ENCODE data around the gene FBF1. TPM values are rescaled to one million over a fixed set of nuclear protein-coding genes. Genes with fewer than 3 reads are reported as not detected.
A peak's percentile ranks its signal among the peaks of the same experiment; 100 is the strongest.
"Not testable (repeated sequence)": the region's sequence is repeated elsewhere in the genome, so short reads cannot be mapped to it uniquely, and the experiment has no call there.

FBF1 gene
- total RNA-seq, 1 donor from 2014 or later, result 6.3 TPM

GRCh38 chr17:75876938-75877751, 63.7 kb downstream of the FBF1 start:
- peak overlapping the region; percentile 96 for H3K27ac ChIP-seq (ENCODE audit: low read depth, low read length)
- peaks cover 0 to 11% (median 5%) of the 10 kb centered on the region in 3 donors for H3K36me3 ChIP-seq (ENCODE audit: control insufficient read depth in 3 of 3, insufficient read depth in 3 of 3, low read length in 3 of 3)
- no peaks in the 10 kb centered on the region for H3K27me3 ChIP-seq (ENCODE audit: control insufficient read depth in 3 of 3, insufficient read depth in 3 of 3, low read length in 3 of 3)
- peak overlapping the region; percentile 87 to 90 (median 87) for H3K9ac ChIP-seq (ENCODE audit: low read depth in 1 of 3, low read length in 3 of 3)
- peaks cover 51 to 73% (median 60%) of the 10 kb centered on the region in 3 donors for H3K4me1 ChIP-seq (ENCODE audit: control insufficient read depth in 3 of 3, insufficient read depth in 3 of 3, low read length in 3 of 3)
- peak overlapping the region; percentile 79 to 84 (median 79) for H3K4me3 ChIP-seq (ENCODE audit: low read length in 3 of 3)
- no peaks in the 10 kb centered on the region for H3K9me3 ChIP-seq (ENCODE audit: control insufficient read depth in 3 of 3, low read length in 3 of 3)

- peak overlapping the region; percentile 81 to 90 (median 87) for H3K9ac ChIP-seq (ENCODE audit: low read depth in 1 of 3, low read length in 3 of 3)
- H3K27ac ChIP-seq (ENCODE audit: low read depth, low read length), result peak overlapping the region; percentile 96
- peaks cover 51 to 73% (median 60%) of the 10 kb centered on the region in 3 donors for H3K4me1 ChIP-seq (ENCODE audit: control insufficient read depth in 3 of 3, insufficient read depth in 3 of 3, low read length in 3 of 3)
- H3K27me3 ChIP-seq (ENCODE audit: control insufficient read depth in 3 of 3, insufficient read depth in 3 of 3, low read length in 3 of 3), result no peaks in the 10 kb centered on the region
- peaks cover 0 to 11% (median 5%) of the 10 kb centered on the region in 3 donors for H3K36me3 ChIP-seq (ENCODE audit: control insufficient read depth in 3 of 3, insufficient read depth in 3 of 3, low read length in 3 of 3)
- H3K4me3 ChIP-seq (ENCODE audit: low read length in 3 of 3), result peak overlapping the region; percentile 79 to 84 (median 79)
- H3K9me3 ChIP-seq (ENCODE audit: control insufficient read depth in 3 of 3, low read length in 3 of 3), result no peaks in the 10 kb centered on the region
Observed at GRCh38 chr17:75876190-75876937, 64.5 kb downstream of the FBF1 start.

- H3K9me3 ChIP-seq (ENCODE audit: control insufficient read depth in 3 of 3, low read length in 3 of 3), result no peaks in the 10 kb centered on the region
- peaks cover 0 to 11% (median 5%) of the 10 kb centered on the region in 3 donors for H3K36me3 ChIP-seq (ENCODE audit: control insufficient read depth in 3 of 3, insufficient read depth in 3 of 3, low read length in 3 of 3)
- peak overlapping the region; percentile 79 to 84 (median 79) for H3K4me3 ChIP-seq (ENCODE audit: low read length in 3 of 3)
- no peaks in the 10 kb centered on the region for H3K27me3 ChIP-seq (ENCODE audit: control insufficient read depth in 3 of 3, insufficient read depth in 3 of 3, low read length in 3 of 3)
- peak overlapping the region; percentile 52 to 87 (median 81) for H3K9ac ChIP-seq (ENCODE audit: low read depth in 1 of 3, low read length in 3 of 3)
- peak overlapping the region; percentile 96 for H3K27ac ChIP-seq (ENCODE audit: low read depth, low read length)
- peaks cover 52 to 73% (median 60%) of the 10 kb centered on the region in 3 donors for H3K4me1 ChIP-seq (ENCODE audit: control insufficient read depth in 3 of 3, insufficient read depth in 3 of 3, low read length in 3 of 3)
Observed at GRCh38 chr17:75875940-75876189, 65.0 kb downstream of the FBF1 start.

- Histone ChIP-seq H3K4me1 (ENCODE audit: control insufficient read depth in 3 of 3, insufficient read depth in 3 of 3, low read length in 3 of 3) (peaks cover 54 to 73% (median 60%) of the 10 kb centered on the region in 3 donors), H3K36me3 (ENCODE audit: control insufficient read depth in 3 of 3, insufficient read depth in 3 of 3, low read length in 3 of 3) (peaks cover 0 to 11% (median 5%) of the 10 kb centered on the region in 3 donors), H3K27me3 (ENCODE audit: control insufficient read depth in 3 of 3, insufficient read depth in 3 of 3, low read length in 3 of 3) (no peaks in the 10 kb centered on the region), H3K9ac (ENCODE audit: low read depth in 1 of 3, low read length in 3 of 3) (peak overlapping the region; percentile 52 to 87 (median 81)), H3K4me3 (ENCODE audit: low read length in 3 of 3) (peak overlapping the region; percentile 7 to 84 (median 79)), H3K27ac (ENCODE audit: low read depth, low read length) (peak overlapping the region; percentile 96), H3K9me3 (ENCODE audit: control insufficient read depth in 3 of 3, low read length in 3 of 3) (no peaks in the 10 kb centered on the region)
Observed at GRCh38 chr17:75875182-75875939, 65.5 kb downstream of the FBF1 start.

- H3K9me3 ChIP-seq (ENCODE audit: control insufficient read depth in 3 of 3, low read length in 3 of 3), result no peaks in the 10 kb centered on the region
- peak overlapping the region; percentile 96 for H3K27ac ChIP-seq (ENCODE audit: low read depth, low read length)
- H3K4me1 ChIP-seq (ENCODE audit: control insufficient read depth in 3 of 3, insufficient read depth in 3 of 3, low read length in 3 of 3), result peaks cover 56 to 72% (median 62%) of the 10 kb centered on the region in 3 donors
- peak overlapping the region in 1 of 3 donors; percentile 84 for H3K9ac ChIP-seq (ENCODE audit: low read depth in 1 of 3, low read length in 3 of 3)
- no peak overlapping the region for H3K4me3 ChIP-seq (ENCODE audit: low read length in 3 of 3)
- H3K27me3 ChIP-seq (ENCODE audit: control insufficient read depth in 3 of 3, insufficient read depth in 3 of 3, low read length in 3 of 3), result no peaks in the 10 kb centered on the region
- peaks cover 0 to 11% (median 5%) of the 10 kb centered on the region in 3 donors for H3K36me3 ChIP-seq (ENCODE audit: control insufficient read depth in 3 of 3, insufficient read depth in 3 of 3, low read length in 3 of 3)
Observed at GRCh38 chr17:75874323-75875181, 66.3 kb downstream of the FBF1 start.

GRCh38 chr17:75873587-75874322, 67.1 kb downstream of the FBF1 start:
- no peaks in the 10 kb centered on the region for H3K27me3 ChIP-seq (ENCODE audit: control insufficient read depth in 3 of 3, insufficient read depth in 3 of 3, low read length in 3 of 3)
- H3K9me3 ChIP-seq (ENCODE audit: control insufficient read depth in 3 of 3, low read length in 3 of 3), result no peaks in the 10 kb centered on the region
- peaks cover 0 to 11% (median 5%) of the 10 kb centered on the region in 3 donors for H3K36me3 ChIP-seq (ENCODE audit: control insufficient read depth in 3 of 3, insufficient read depth in 3 of 3, low read length in 3 of 3)
- peak overlapping the region; percentile 32 to 84 (median 51) for H3K9ac ChIP-seq (ENCODE audit: low read depth in 1 of 3, low read length in 3 of 3)
- H3K27ac ChIP-seq (ENCODE audit: low read depth, low read length), result peak overlapping the region; percentile 96
- H3K4me1 ChIP-seq (ENCODE audit: control insufficient read depth in 3 of 3, insufficient read depth in 3 of 3, low read length in 3 of 3), result peaks cover 56 to 71% (median 68%) of the 10 kb centered on the region in 3 donors
- H3K4me3 ChIP-seq (ENCODE audit: low read length in 3 of 3), result peak overlapping the region in 2 of 3 donors; percentile 6 to 36

GRCh38 chr17:75872434-75873351, 68.1 kb downstream of the FBF1 start:
- Histone ChIP-seq H3K4me3 (ENCODE audit: low read length in 3 of 3) (peak overlapping the region; percentile 48 to 58 (median 57)), H3K27me3 (ENCODE audit: control insufficient read depth in 3 of 3, insufficient read depth in 3 of 3, low read length in 3 of 3) (no peaks in the 10 kb centered on the region), H3K4me1 (ENCODE audit: control insufficient read depth in 3 of 3, insufficient read depth in 3 of 3, low read length in 3 of 3) (peaks cover 56 to 67% (median 66%) of the 10 kb centered on the region in 3 donors), H3K9me3 (ENCODE audit: control insufficient read depth in 3 of 3, low read length in 3 of 3) (no peaks in the 10 kb centered on the region), H3K36me3 (ENCODE audit: control insufficient read depth in 3 of 3, insufficient read depth in 3 of 3, low read length in 3 of 3) (peaks cover 0 to 11% (median 5%) of the 10 kb centered on the region in 3 donors), H3K9ac (ENCODE audit: low read depth in 1 of 3, low read length in 3 of 3) (peak overlapping the region; percentile 56 to 84 (median 57)), H3K27ac (ENCODE audit: low read depth, low read length) (peak overlapping the region; percentile 96)

GRCh38 chr17:75870228-75870627, 70.6 kb downstream of the FBF1 start:
- peak overlapping the region; percentile 81 for H3K27ac ChIP-seq (ENCODE audit: low read depth, low read length)
- H3K9me3 ChIP-seq (ENCODE audit: control insufficient read depth in 3 of 3, low read length in 3 of 3); H3K27me3 ChIP-seq (ENCODE audit: control insufficient read depth in 3 of 3, insufficient read depth in 3 of 3, low read length in 3 of 3); H3K36me3 ChIP-seq (ENCODE audit: control insufficient read depth in 3 of 3, insufficient read depth in 3 of 3, low read length in 3 of 3): not testable (repeated sequence)
- peak overlapping the region in 2 of 3 donors; percentile 46 to 62 for H3K9ac ChIP-seq (ENCODE audit: low read depth in 1 of 3, low read length in 3 of 3)
- H3K4me3 ChIP-seq (ENCODE audit: low read length in 3 of 3), result peak overlapping the region in 1 of 3 donors; percentile 22
- peaks cover 38 to 43% (median 42%) of the 10 kb centered on the region in 3 donors for H3K4me1 ChIP-seq (ENCODE audit: control insufficient read depth in 3 of 3, insufficient read depth in 3 of 3, low read length in 3 of 3)
